HEK293 (cell line): ENCODE data around the gene TREH.

Source experiments
- CTCF ChIP-seq: fragments of 450-650 bp; formaldehyde crosslinking; IDR thresholded peaks from 2 replicates; pipeline ENCODE4 v1.5.1; 2016; ENCODE audit warnings: missing biosample characterization, missing genetic modification characterization
- REST ChIP-seq: fragments of 450-650 bp; formaldehyde crosslinking; IDR thresholded peaks from 2 replicates; pipeline ENCODE4 v1.5.1; 2016; ENCODE audit warnings: missing biosample characterization, missing genetic modification characterization
- ZNF184 ChIP-seq: fragments of 450-650 bp; IDR thresholded peaks from 2 replicates; pipeline ENCODE4 v1.5.1; 2018; ENCODE audit warnings: missing biosample characterization, mild to moderate bottlenecking, missing genetic modification characterization
- ZNF792 ChIP-seq: fragments of 450-650 bp; formaldehyde crosslinking; IDR thresholded peaks from 2 replicates; pipeline ENCODE4 v1.5.1; 2016; ENCODE audit warnings: missing biosample characterization, missing genetic modification characterization

GRCh38 chr11:118705111-118705741, 25.8 kb upstream of the TREH start:
- no peak for TF ChIP-seq CTCF (tag by site-specific recombination)
- no peak for TF ChIP-seq ZNF184 (tag by site-specific recombination)
- no peak for TF ChIP-seq REST (tag by site-specific recombination)
- no peak for TF ChIP-seq ZNF792 (tag by site-specific recombination)
